IMR-90 (cell line): ENCODE results near the gene NAA30. TPM values are rescaled to one million over a fixed set of nuclear protein-coding genes. Genes with fewer than 3 reads are reported as not detected.

Experiments
- ATAC-seq: fragments of 200-7000 bp; cut with Tn5 transposase; 2 replicates; pipeline ENCODE4 v1.9.1; 2020; ENCODE audit warnings: low read depth, mild to moderate bottlenecking, moderate library complexity
- BruUV-seq: library from RNA; stranded (reverse); fragments of 400-500 nt; replicated peaks from 2 replicates; lab custom pipeline; 2021; lab: Mats Ljungman, UMichigan
- CTCF ChIA-PET: fragments of 300-600 bp; formaldehyde crosslinking; extraction: SDS; loops from one replicate; lab custom pipeline; 2021; ENCODE audit warnings: antibody characterized with exemption; lab: Yijun Ruan, JAX
- POLR2A ChIA-PET: fragments of 300-600 bp; sonication (Branson Sonifier 250); formaldehyde crosslinking; loops from one replicate; lab custom pipeline; 2022; ENCODE audit warnings: antibody characterized with exemption; ENCODE audit not compliant: unreplicated experiment; lab: Charles Lee
- DNase-seq: peaks from one replicate; pipeline ENCODE4 v3.0.0; 2013
- H2AFZ ChIP-seq: replicated peaks from 2 replicates; pipeline ENCODE3; 2013; ENCODE audit warnings: low read length, mild to moderate bottlenecking; ENCODE audit not compliant: poor library complexity
- H2AK5ac ChIP-seq: 2 replicates; pipeline ENCODE4 v1.6.1; 2013; ENCODE audit warnings: low read depth, low read length, inconsistent platforms
- H2AK9ac ChIP-seq: replicated peaks from 2 replicates; pipeline ENCODE3; 2013; ENCODE audit warnings: mild to moderate bottlenecking, low read depth, low read length, moderate library complexity; ENCODE audit not compliant: poor library complexity
- H2BK120ac ChIP-seq: 2 replicates; pipeline ENCODE4 v1.6.1; 2013; ENCODE audit warnings: low read depth, low read length, inconsistent platforms
- H2BK15ac ChIP-seq: 3 replicates; pipeline ENCODE4 v1.6.1; 2013; ENCODE audit warnings: low read depth, low read length, inconsistent platforms
- H2BK20ac ChIP-seq: 2 replicates; pipeline ENCODE4 v1.6.1; 2013; ENCODE audit warnings: low read depth, mild to moderate bottlenecking, inconsistent platforms, low read length, moderate library complexity
- H2BK5ac ChIP-seq: 2 replicates; pipeline ENCODE4 v1.6.1; 2013; ENCODE audit warnings: mild to moderate bottlenecking, low read depth, low read length, inconsistent platforms; ENCODE audit not compliant: poor library complexity, severe bottlenecking
- H3K14ac ChIP-seq: replicated peaks from 2 replicates; pipeline ENCODE4 v1.6.1; 2013; ENCODE audit warnings: low read depth, low read length, inconsistent platforms
- H3K18ac ChIP-seq: 2 replicates; pipeline ENCODE4 v1.6.1; 2013; ENCODE audit warnings: low read depth, low read length, control low read depth
- H3K23ac ChIP-seq: 2 replicates; pipeline ENCODE4 v1.6.1; 2013; ENCODE audit warnings: low read depth, low read length, inconsistent platforms
- H3K27ac ChIP-seq: 2 replicates; pipeline ENCODE4 v1.5.1; 2013; ENCODE audit warnings: mild to moderate bottlenecking, control low read depth, low read length; ENCODE audit not compliant: insufficient read depth
- H3K27me3 ChIP-seq: 2 replicates; pipeline ENCODE4 v1.6.1; 2013; ENCODE audit warnings: low read length; ENCODE audit not compliant: control insufficient read depth, insufficient read depth
- H3K36me3 ChIP-seq: 2 replicates; pipeline ENCODE4 v1.6.1; 2013; ENCODE audit warnings: low read length, mixed read lengths; ENCODE audit not compliant: control insufficient read depth, insufficient read depth
- H3K4ac ChIP-seq: 2 replicates; pipeline ENCODE4 v1.6.1; 2013; ENCODE audit warnings: low read depth, low read length, inconsistent platforms
- H3K4me1 ChIP-seq: 2 replicates; pipeline ENCODE4 v1.6.1; 2013; ENCODE audit warnings: low read length, mixed read lengths; ENCODE audit not compliant: control insufficient read depth, insufficient read depth
- H3K4me2 ChIP-seq: 2 replicates; pipeline ENCODE4 v1.6.1; 2013; ENCODE audit warnings: low read depth, mild to moderate bottlenecking, control low read depth, low read length, moderate library complexity
- H3K4me3 ChIP-seq: 2 replicates; pipeline ENCODE4 v1.5.1; 2013; ENCODE audit warnings: low read depth, mild to moderate bottlenecking, control low read depth, low read length, moderate library complexity; ENCODE audit not compliant: insufficient read depth
- H3K56ac ChIP-seq: 2 replicates; pipeline ENCODE4 v1.6.1; 2013; ENCODE audit warnings: low read length, inconsistent platforms; ENCODE audit not compliant: insufficient read depth; ENCODE audit errors: extremely low read depth
- H3K79me1 ChIP-seq, 2 experiments: 2 replicates each; pipeline ENCODE4 v1.6.1; 2013; ENCODE audit warnings: low read length in 2 of 2, inconsistent platforms in 1 of 2, low read depth in 1 of 2
- H3K9ac ChIP-seq: 2 replicates; pipeline ENCODE4 v1.6.1; 2013; ENCODE audit warnings: low read depth, low read length, control low read depth
- H3K9me1 ChIP-seq: 2 replicates; pipeline ENCODE4 v1.6.1; 2013; ENCODE audit warnings: low read length, inconsistent platforms; ENCODE audit not compliant: insufficient read depth
- H3K9me3 ChIP-seq: 2 replicates; pipeline ENCODE4 v1.6.1; 2013; ENCODE audit warnings: low read length; ENCODE audit not compliant: control insufficient read depth, insufficient read depth
- H4K20me1 ChIP-seq: 2 replicates; pipeline ENCODE4 v1.6.1; 2013; ENCODE audit warnings: low read length, inconsistent platforms; ENCODE audit not compliant: insufficient read depth
- H4K5ac ChIP-seq: 2 replicates; pipeline ENCODE4 v1.6.1; 2013; ENCODE audit warnings: mild to moderate bottlenecking, low read depth, low read length, control low read depth
- H4K8ac ChIP-seq, 2 experiments: 2 replicates each; pipeline ENCODE4 v1.6.1; 2013; ENCODE audit warnings: low read depth in 2 of 2, low read length in 2 of 2, control low read depth in 1 of 2, inconsistent platforms in 1 of 2
- H4K91ac ChIP-seq: 2 replicates; pipeline ENCODE4 v1.6.1; 2013; ENCODE audit warnings: low read depth, low read length, inconsistent platforms; ENCODE audit not compliant: insufficient read depth
- CEBPB ChIP-seq: IDR thresholded peaks from 2 replicates; pipeline ENCODE4 v1.6.1; 2012; ENCODE audit warnings: low read depth, low read length, improper control_type of control experiment
- CHD1 ChIP-seq: IDR thresholded peaks from 2 replicates; pipeline ENCODE4 v1.6.1; 2012; ENCODE audit warnings: low read depth, low read length, improper control_type of control experiment
- FOS ChIP-seq: fragments of 150-350 bp; IDR thresholded peaks from 2 replicates; pipeline ENCODE4 v1.6.1; 2016; ENCODE audit warnings: low read depth, low read length
- MAFK ChIP-seq: IDR thresholded peaks from 2 replicates; pipeline ENCODE4 v1.6.1; 2012; ENCODE audit warnings: low read depth, low read length, improper control_type of control experiment
- MXI1 ChIP-seq: IDR thresholded peaks from 2 replicates; pipeline ENCODE4 v1.6.1; 2012; ENCODE audit warnings: low read depth, mild to moderate bottlenecking, low read length, moderate library complexity, borderline replicate concordance
- NFE2L2 ChIP-seq: fragments of 150-350 bp; IDR thresholded peaks from 2 replicates; pipeline ENCODE4 v1.6.1; 2016; ENCODE audit warnings: low read depth, mild to moderate bottlenecking, low read length
- POLR2A ChIP-seq: IDR thresholded peaks from 2 replicates; pipeline ENCODE4 v1.6.1; 2012; ENCODE audit warnings: mild to moderate bottlenecking, low read depth, low read length
- WGBS, 2 experiments: methylation state at CpG; one replicate each; pipeline versions ENCODE4 v1.1.5 to v1.1.7; 2013; ENCODE audit warnings: missing lambda C conversion rate in 2 of 2; ENCODE audit not compliant: insufficient read length in 1 of 2; ENCODE audit errors: extremely low coverage in 2 of 2; 5-methylcytosine and 5-hydroxymethylcytosine counted together
- dilution Hi-C: fragments of 300-500 bp; cut with HindIII; formaldehyde crosslinking; loops from one replicate; pipeline ENCODE4 v1.14.3; 2018; ENCODE audit warnings: low sequenced_read_pairs; ENCODE audit not compliant: unreplicated experiment
- in situ Hi-C: fragments of 300-500 bp; cut with MboI; formaldehyde crosslinking; loops from 3 replicates; pipeline ENCODE4 v1.14.3; 2019; ENCODE audit warnings: low sequenced_read_pairs, inconsistent platforms, mixed read lengths
- intact Hi-C: fragments of 100-400 bp; cut with micrococcal nuclease; formaldehyde crosslinking; loops from 2 replicates; pipeline ENCODE4 v1.10.0; 2022
- polyA plus RNA-seq, 3 experiments: library from polyadenylated mRNA; depleted of rRNA; stranded (reverse); fragments of >200 nt; gene quantifications; 2 replicates each; pipeline ENCODE4 v1.2.3, GENCODE V29; 2012; ENCODE audit warnings: low replicate concordance in 1 of 3
- total RNA-seq: library from RNA; depleted of rRNA; stranded (reverse); fragments of >200 nt; gene quantifications from 2 replicates; pipeline ENCODE4 v1.2.3, GENCODE V29; 2012

NAA30 gene
- total and polyA plus RNA-seq, 2 of the 4 experiments (the other 2 are of a cell fraction) = 5.8 to 24.4 TPM

DNA sequence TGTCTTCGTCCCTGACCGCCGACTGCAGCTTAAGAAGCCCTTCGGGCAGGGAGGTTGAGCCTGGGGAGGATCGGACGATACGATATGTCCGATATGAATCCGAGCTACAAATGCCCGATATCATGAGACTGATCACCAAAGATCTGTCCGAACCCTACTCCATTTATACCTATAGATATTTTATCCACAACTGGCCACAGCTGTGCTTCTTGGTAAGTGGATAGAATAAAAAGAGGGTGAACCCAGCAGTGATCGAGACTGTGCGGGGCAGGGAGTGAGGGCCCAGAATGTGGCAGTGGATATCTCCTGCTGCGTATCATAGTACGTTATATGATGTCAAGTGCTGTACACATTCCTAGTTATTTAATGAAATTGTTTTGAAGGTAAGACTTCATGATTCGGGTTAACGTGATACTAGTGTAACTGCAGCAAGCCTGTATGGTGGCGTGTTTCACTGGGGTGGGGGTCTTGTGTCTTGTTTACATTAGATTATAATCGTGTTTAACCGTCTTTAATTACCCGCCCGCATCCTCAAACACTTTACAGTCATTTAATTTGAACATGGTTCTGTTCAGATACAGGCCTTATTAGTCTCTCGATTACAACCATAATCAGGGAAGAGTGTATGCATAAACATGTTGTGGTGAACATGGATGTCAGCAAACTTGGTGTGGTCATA, 1.3 kb downstream of the NAA30 start:
- Histone ChIP-seq H3K9ac (peak overlapping the region; percentile 71), H3K79me1 (peaks cover 13 to 32% of the 10 kb centered on the region in 2 experiments), H3K27ac (peak overlapping the region; percentile 70), H3K4me3 (peak overlapping the region; percentile 60), H3K23ac (peak overlapping the region; percentile 95), H4K5ac (no peak overlapping the region), H2AK5ac (no peak overlapping the region), H3K4me1 (peaks cover 3% of the 10 kb centered on the region), H3K9me1 (0 out of 2 replicates have a peak, but pooled peaks cover 5% of the 10 kb centered on the region), H2BK15ac (no peak overlapping the region), H3K56ac (no peak overlapping the region), H3K9me3 (no peaks in the 10 kb centered on the region), H3K4me2 (peak overlapping the region; percentile 97), H2BK120ac (no peak overlapping the region), H2BK5ac (peak overlapping the region; percentile 24), H2AK9ac (peak overlapping the region; percentile 83), H2BK20ac (no peak overlapping the region), H4K20me1 (peaks cover 14% of the 10 kb centered on the region; the same call in 1 of the 2 replicates), H4K91ac (no peak overlapping the region), H2AFZ (peak overlapping the region; percentile 99), H3K18ac (no peak overlapping the region), H3K14ac (peak overlapping the region; percentile 38), H3K36me3 (no peaks in the 10 kb centered on the region), H3K4ac (peak overlapping the region; percentile 65; the same call in 1 of the 2 replicates), H4K8ac (no peak overlapping the region; a peak in 1 of 4 replicates), H3K27me3 (no peaks in the 10 kb centered on the region)
- BruUV-seq = no TSS peak
- in situ Hi-C loops (no loop called here), dilution Hi-C loops (no loop called here), intact Hi-C loops (no loop called here)
- WGBS, 2 experiments = no CpG with 5 or more reads among the region's 23 CpGs
- ATAC-seq = no peak
- ChIA-PET CTCF (no interaction called here), POLR2A (no interaction called here)
- TF ChIP-seq CHD1 (no peak), NFE2L2 (no peak), MXI1 (no peak), MAFK (no peak), POLR2A (no peak), FOS (no peak), CEBPB (no peak)
- DNase-seq = peak; percentile 8
